GM10266 (cell line): ENCODE data around the gene MMRN2.

Source experiments
- DNase-seq: peaks from one replicate; pipeline ENCODE4 v3.0.0; 2012; ENCODE audit errors: extremely low spot score
- CTCF ChIP-seq: IDR thresholded peaks from 2 replicates; pipeline ENCODE4 v1.5.1; 2012; ENCODE audit warnings: mild to moderate bottlenecking, low read depth; ENCODE audit not compliant: control insufficient read depth, insufficient read depth; ENCODE audit errors: missing control alignments

MMRN2 gene

GRCh38 chr10:86962136-86962980 is 4.9 kb upstream of the MMRN2 start:
- no peak for DNase-seq

GRCh38 chr10:86961481-86962091 is 4.2 kb upstream of the MMRN2 start:
- no peak for TF ChIP-seq CTCF
- no peak for DNase-seq

More at GRCh38 chr10:86962136-86962980, 4.9 kb upstream of the MMRN2 start:
- no peak for TF ChIP-seq CTCF

GRCh38 chr10:86960863-86961434 is 3.5 kb upstream of the MMRN2 start:
- no peak for TF ChIP-seq CTCF
- DNase-seq: no peak

- peak; percentile 93 for TF ChIP-seq CTCF
- DNase-seq: peak; percentile 81
Observed at GRCh38 chr10:86960003-86960862, 2.8 kb upstream of the MMRN2 start.

- DNase-seq: no peak
- TF ChIP-seq CTCF: no peak
Observed at GRCh38 chr10:86959737-86960002, 2.3 kb upstream of the MMRN2 start.

- no peak for TF ChIP-seq CTCF
- no peak for DNase-seq
Observed at GRCh38 chr10:86958901-86959736, 1.7 kb upstream of the MMRN2 start.
